ENCODE measurements around the gene GALNT12. TPM values are rescaled to one million over a fixed set of nuclear protein-coding genes. Genes with fewer than 3 reads are reported as not detected.

Gene GALNT12
- total RNA-seq, 1 experiment from 2014 or later = 52.9 TPM

DNA sequence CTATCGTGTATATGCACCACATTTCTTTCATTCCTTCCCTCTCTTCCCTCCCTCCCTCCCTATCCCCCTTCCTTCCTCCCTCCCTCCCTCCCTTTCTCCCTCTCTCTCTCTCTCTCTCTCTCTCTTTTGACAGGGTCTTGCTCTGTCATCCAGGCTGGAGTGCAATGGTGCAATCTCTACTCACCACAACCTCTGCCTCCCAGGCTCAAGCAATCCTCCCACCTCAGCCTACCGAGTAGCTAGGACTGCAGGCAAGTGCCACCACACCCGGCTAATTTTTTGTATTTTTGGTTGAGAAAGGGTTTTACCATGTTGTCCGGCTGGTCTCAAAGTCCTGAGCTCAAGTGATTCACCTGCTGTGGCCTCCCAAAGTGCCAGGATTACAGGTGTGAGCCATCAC is 10.0 kb upstream of the GALNT12 start:
- ChIA-PET POLR2A (ENCODE audit: unreplicated experiment) (no interaction called here), CTCF (no interaction called here)
- peaks cover 33% of the 10 kb centered on the region for H3K79me2 ChIP-seq (ENCODE audit: low read depth)
- no peak overlapping the region for H2AFZ ChIP-seq
- no peaks in the 10 kb centered on the region for H4K20me1 ChIP-seq (ENCODE audit: insufficient read depth)
- TF ChIP-seq, protein P1, sequence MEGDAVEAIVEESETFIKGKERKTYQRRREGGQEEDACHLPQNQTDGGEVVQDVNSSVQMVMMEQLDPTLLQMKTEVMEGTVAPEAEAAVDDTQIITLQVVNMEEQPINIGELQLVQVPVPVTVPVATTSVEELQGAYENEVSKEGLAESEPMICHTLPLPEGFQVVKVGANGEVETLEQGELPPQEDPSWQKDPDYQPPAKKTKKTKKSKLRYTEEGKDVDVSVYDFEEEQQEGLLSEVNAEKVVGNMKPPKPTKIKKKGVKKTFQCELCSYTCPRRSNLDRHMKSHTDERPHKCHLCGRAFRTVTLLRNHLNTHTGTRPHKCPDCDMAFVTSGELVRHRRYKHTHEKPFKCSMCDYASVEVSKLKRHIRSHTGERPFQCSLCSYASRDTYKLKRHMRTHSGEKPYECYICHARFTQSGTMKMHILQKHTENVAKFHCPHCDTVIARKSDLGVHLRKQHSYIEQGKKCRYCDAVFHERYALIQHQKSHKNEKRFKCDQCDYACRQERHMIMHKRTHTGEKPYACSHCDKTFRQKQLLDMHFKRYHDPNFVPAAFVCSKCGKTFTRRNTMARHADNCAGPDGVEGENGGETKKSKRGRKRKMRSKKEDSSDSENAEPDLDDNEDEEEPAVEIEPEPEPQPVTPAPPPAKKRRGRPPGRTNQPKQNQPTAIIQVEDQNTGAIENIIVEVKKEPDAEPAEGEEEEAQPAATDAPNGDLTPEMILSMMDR (conservative IDR thresholded peaks at IDR 0.05) = no peak
- TF ChIP-seq EZH2 (IDR thresholded peaks at IDR 0.05; ENCODE audit: low read depth) = no peak
- H3K27me3 ChIP-seq (ENCODE audit: insufficient read depth, low read depth) = no peaks in the 10 kb centered on the region
- H3K4me1 ChIP-seq (replicated peaks; ENCODE audit: insufficient read depth) = peaks cover 44% of the 10 kb centered on the region
- H3K4me3 ChIP-seq = no peak overlapping the region
- no peak overlapping the region for H3K4me2 ChIP-seq
- no peaks in the 10 kb centered on the region for H3K9me3 ChIP-seq (ENCODE audit: insufficient read depth, low read depth)
- H3K9me2 ChIP-seq (ENCODE audit: insufficient read depth) = no peaks in the 10 kb centered on the region
- H3K36me3 ChIP-seq (ENCODE audit: low read depth) = no peaks in the 10 kb centered on the region
- DNase-seq = no peak
- no peak overlapping the region for H3K27ac ChIP-seq
- intact Hi-C loops (cut with micrococcal nuclease; ENCODE audit: unreplicated experiment) = loop anchor here (10.0 kb wide), 4 partner anchors 223 to 723 kb away; no protein-coding TSS in a partner anchor
- H3F3A ChIP-seq (ENCODE audit: insufficient read depth, low read depth) = peaks cover 21% of the 10 kb centered on the region; the same call in 1 of the 2 replicates
- BruUV-seq (replicated peaks) = no TSS peak

DNA sequence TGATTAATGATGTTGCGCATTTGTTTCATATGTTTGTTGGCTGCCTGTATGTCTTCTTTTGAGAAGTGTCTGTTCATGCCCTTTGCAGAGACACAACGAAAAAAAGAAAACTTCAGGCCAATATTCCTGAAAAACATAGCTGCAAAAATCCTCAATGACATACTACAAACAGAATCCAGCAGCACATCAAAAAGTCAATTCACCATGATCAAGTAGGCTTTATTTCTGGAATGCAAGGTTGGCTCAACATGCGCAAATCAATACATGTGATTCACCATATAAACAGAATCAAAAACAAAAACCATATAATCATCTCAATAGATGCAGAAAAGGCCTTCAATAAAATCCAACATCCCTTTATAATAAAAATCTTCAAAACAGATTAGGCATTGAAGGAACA is 9.2 kb upstream of the GALNT12 start:
- Histone ChIP-seq H3K27me3 (ENCODE audit: insufficient read depth, low read depth) (no peaks in the 10 kb centered on the region), H3F3A (ENCODE audit: insufficient read depth, low read depth) (peaks cover 23% of the 10 kb centered on the region; the same call in 1 of the 2 replicates), H3K4me3 (no peak overlapping the region), H3K9me2 (ENCODE audit: insufficient read depth) (no peaks in the 10 kb centered on the region), H3K9me3 (ENCODE audit: insufficient read depth, low read depth) (no peaks in the 10 kb centered on the region), H4K20me1 (ENCODE audit: insufficient read depth) (no peaks in the 10 kb centered on the region), H2AFZ (no peak overlapping the region), H3K36me3 (ENCODE audit: low read depth) (no peaks in the 10 kb centered on the region), H3K4me1 (replicated peaks; ENCODE audit: insufficient read depth) (peaks cover 44% of the 10 kb centered on the region), H3K4me2 (no peak overlapping the region), H3K27ac (no peak overlapping the region), H3K79me2 (ENCODE audit: low read depth) (peaks cover 26% of the 10 kb centered on the region)
- intact Hi-C loops (cut with micrococcal nuclease; ENCODE audit: unreplicated experiment) = loop anchor here (10.0 kb wide), 4 partner anchors 223 to 723 kb away; no protein-coding TSS in a partner anchor
- POLR2A ChIA-PET (ENCODE audit: unreplicated experiment) = no interaction called here
- no TSS peak for BruUV-seq (replicated peaks)
- TF ChIP-seq, protein P1 (conservative IDR thresholded peaks at IDR 0.05) = no peak
- TF ChIP-seq EZH2 (IDR thresholded peaks at IDR 0.05; ENCODE audit: low read depth) = no peak
- CTCF ChIA-PET = no interaction called here
- no peak for DNase-seq

- DNase-seq = no peak
- no peaks in the 10 kb centered on the region for H3K9me2 ChIP-seq (ENCODE audit: insufficient read depth)
- CTCF ChIA-PET = interaction anchor here (1.2 kb wide), 1 partner anchor 10 kb away, joined by 3 read pairs; no protein-coding TSS in a partner anchor
- H3K36me3 ChIP-seq (ENCODE audit: low read depth) = no peaks in the 10 kb centered on the region
- peak overlapping the region; percentile 63 for H3K4me2 ChIP-seq
- H3K9me3 ChIP-seq (ENCODE audit: insufficient read depth, low read depth) = no peaks in the 10 kb centered on the region
- BruUV-seq (replicated peaks) = no TSS peak
- POLR2A ChIA-PET (ENCODE audit: unreplicated experiment) = interaction anchor here (0.6 kb wide), 1 partner anchor 578 kb away, joined by 8 read pairs; no protein-coding TSS in a partner anchor
- H3K4me3 ChIP-seq = no peak overlapping the region
- no peaks in the 10 kb centered on the region for H3K79me2 ChIP-seq (ENCODE audit: low read depth)
- intact Hi-C loops (cut with micrococcal nuclease; ENCODE audit: unreplicated experiment) = loop anchor here (10.0 kb wide), 1 partner anchor 747 kb away; the partner anchor contains the start of gene NANS
- no peaks in the 10 kb centered on the region for H3K27me3 ChIP-seq (ENCODE audit: insufficient read depth, low read depth)
- H3K27ac ChIP-seq = peak overlapping the region; percentile 21; the same call in 1 of the 2 replicates
- TF ChIP-seq, protein P1 (conservative IDR thresholded peaks at IDR 0.05) = no peak
- TF ChIP-seq EZH2 (IDR thresholded peaks at IDR 0.05; ENCODE audit: low read depth) = no peak
- no peaks in the 10 kb centered on the region for H4K20me1 ChIP-seq (ENCODE audit: insufficient read depth)
- no peak overlapping the region for H2AFZ ChIP-seq
- peaks cover 38% of the 10 kb centered on the region; the same call in 1 of the 2 replicates for H3F3A ChIP-seq (ENCODE audit: insufficient read depth, low read depth)
- H3K4me1 ChIP-seq (replicated peaks; ENCODE audit: insufficient read depth) = peaks cover 62% of the 10 kb centered on the region
These were observed 5.9 kb upstream of the GALNT12 start for GRCh38 chr9:98801561-98801960.

Data from PC-9 (cell line).